Uterine smooth muscle cell (primary cell): ENCODE results near the gene ANTXR2. TPM values are rescaled to one million over a fixed set of nuclear protein-coding genes. Genes with fewer than 3 reads are reported as not detected.

ENCODE experiments used
- total RNA-seq: library from RNA; depleted of rRNA; stranded (reverse); fragments of >200 nt; gene quantifications from 2 replicates; pipeline ENCODE4 v1.2.3, GENCODE V29; 2014

Gene ANTXR2
- 147 and 264 TPM in 2 replicates for total RNA-seq

GRCh38 chr4:80072744-80073472 lies at the start of gene ANTXR2:
Gene ANTXR2, minus strand, starts transcription at chr4:80073229. Its CDS starts 669 bp downstream, at chr4:80072560.

Other genes with a start within 250 kb of the ANTXR2 start
- gene PRDM8, start 124.3 kb upstream of the ANTXR2 start, total RNA-seq: 7.4 and 10.1 TPM in 2 replicates
- gene FGF5, start 193.4 kb upstream of the ANTXR2 start, total RNA-seq: 4.4 and 12.6 TPM in 2 replicates